ENCODE results near the gene ZPLD1. TPM values are rescaled to one million over a fixed set of nuclear protein-coding genes. Genes with fewer than 3 reads are reported as not detected.

The ZPLD1 gene
- total and polyA plus RNA-seq, 10 of the 15 experiments (the other 5 are each of a cell fraction or from before 2014, with no cell fraction given), result not detected

GRCh38 chr3:102511168-102511567 lies 76.4 kb downstream of the ZPLD1 start:
- DNase-seq (ENCODE audit: low read depth, low spot score), result no peak
- no peaks in the 10 kb centered on the region for H4K20me1 ChIP-seq (ENCODE audit: control insufficient read depth, insufficient read depth)
- H3K36me3 ChIP-seq (ENCODE audit: control insufficient read depth in 2 of 2, insufficient read depth in 2 of 2, low read length in 1 of 2), result no peaks in the 10 kb centered on the region
- no peak overlapping the region for H3K9ac ChIP-seq (ENCODE audit: control insufficient read depth, insufficient read depth, low read length)
- H2AFZ ChIP-seq (ENCODE audit: control insufficient read depth, low read depth, low read length), result no peak overlapping the region
- H3K79me2 ChIP-seq (ENCODE audit: control insufficient read depth, insufficient read depth, low read length), result no peaks in the 10 kb centered on the region
- no peak for FAIRE-seq
- no peaks in the 10 kb centered on the region for H3K4me1 ChIP-seq (ENCODE audit: control insufficient read depth, insufficient read depth, low read length)
- ChIA-PET SMC1A (ENCODE audit: uncharacterized antibody, unreplicated experiment) (no interaction called here), POLR2A (no interaction called here), CTCF (interaction anchor here (1.4 kb wide), 1 partner anchor 282 kb away, joined by 3 read pairs; no protein-coding TSS in a partner anchor), RAD21 (ENCODE audit: unreplicated experiment) (no interaction called here)
- no peak overlapping the region for H3K4me3 ChIP-seq
- intact Hi-C loops (cut with micrococcal nuclease; ENCODE audit: unreplicated experiment) (no loop called here), in situ Hi-C loops (cut with MboI) (no loop called here)
- WGBS (ENCODE audit: insufficient coverage, insufficient replicate concordance, low lambda C conversion rate, missing lambda C conversion rate), result 0% methylated on average over 1 of the region's 1 CpG
- BruUV-seq (replicated peaks), result no TSS peak
- H3K27me3 ChIP-seq (replicated peaks in 1 of 2; ENCODE audit: control insufficient read depth in 2 of 2, insufficient read depth in 2 of 2, low read length in 1 of 2), result no peaks in the 10 kb centered on the region
- H3K4me2 ChIP-seq (ENCODE audit: control insufficient read depth, insufficient read depth), result no peak overlapping the region
- no peaks in the 10 kb centered on the region for H3K9me3 ChIP-seq (replicated peaks; ENCODE audit: control insufficient read depth, insufficient read depth, low read length)
- no peak for ATAC-seq
- H3K27ac ChIP-seq (ENCODE audit: control insufficient read depth, insufficient read depth), result no peak overlapping the region
- TF ChIP-seq BRCA1 (IDR thresholded peaks at IDR 0.05; ENCODE audit: low read depth, low read length) (no peak), RCOR1 (conservative IDR thresholded peaks at IDR 0.05; ENCODE audit: low read depth, low read length) (no peak), SRF (IDR thresholded peaks at IDR 0.05; ENCODE audit: low read depth in 2 of 2, low read length in 2 of 2) (no peak), LARP7 (IDR thresholded peaks at IDR 0.05) (no peak), BHLHE40 (IDR thresholded peaks at IDR 0.05; ENCODE audit: borderline replicate concordance in 1 of 2, low read depth in 2 of 2, low read length in 1 of 2) (no peak), CREB1 (IDR thresholded peaks at IDR 0.05; ENCODE audit: low read depth) (no peak), MYC (IDR thresholded peaks at IDR 0.05; ENCODE audit: insufficient read depth, insufficient read length, insufficient replicate concordance, low read length, severe bottlenecking) (no peak), MTA2 (IDR thresholded peaks at IDR 0.05; ENCODE audit: low read depth) (no peak), ZNF687 (IDR thresholded peaks at IDR 0.05) (no peak), RAD51 (IDR thresholded peaks at IDR 0.05) (no peak), SKIL (IDR thresholded peaks at IDR 0.05; ENCODE audit: low read depth, poor library complexity, severe bottlenecking) (no peak), HSF1 (IDR thresholded peaks at IDR 0.05; ENCODE audit: low read depth, low read length) (no peak), ZNF274 (IDR thresholded peaks at IDR 0.05; ENCODE audit: insufficient read depth, insufficient read length) (no peak), JUND (IDR thresholded peaks at IDR 0.05; ENCODE audit: low read depth, low read length) (no peak), BCLAF1 (IDR thresholded peaks at IDR 0.05) (no peak)
